Measurements from ENCODE around the gene SSH2. TPM values are rescaled to one million over a fixed set of nuclear protein-coding genes. Genes with fewer than 3 reads are reported as not detected.

The SSH2 gene
- total RNA-seq (100 to 1,000 TPM in 2 of 5 experiments, 10 to 100 TPM in 3; 75.8 to 109 (median 78.5) TPM), polyA plus RNA-seq (10 to 100 TPM; 33.9 to 34.9 TPM), total RNA-seq (127 reads per million, percentile 88 among the genes with 10 or more reads in this experiment)

DNA sequence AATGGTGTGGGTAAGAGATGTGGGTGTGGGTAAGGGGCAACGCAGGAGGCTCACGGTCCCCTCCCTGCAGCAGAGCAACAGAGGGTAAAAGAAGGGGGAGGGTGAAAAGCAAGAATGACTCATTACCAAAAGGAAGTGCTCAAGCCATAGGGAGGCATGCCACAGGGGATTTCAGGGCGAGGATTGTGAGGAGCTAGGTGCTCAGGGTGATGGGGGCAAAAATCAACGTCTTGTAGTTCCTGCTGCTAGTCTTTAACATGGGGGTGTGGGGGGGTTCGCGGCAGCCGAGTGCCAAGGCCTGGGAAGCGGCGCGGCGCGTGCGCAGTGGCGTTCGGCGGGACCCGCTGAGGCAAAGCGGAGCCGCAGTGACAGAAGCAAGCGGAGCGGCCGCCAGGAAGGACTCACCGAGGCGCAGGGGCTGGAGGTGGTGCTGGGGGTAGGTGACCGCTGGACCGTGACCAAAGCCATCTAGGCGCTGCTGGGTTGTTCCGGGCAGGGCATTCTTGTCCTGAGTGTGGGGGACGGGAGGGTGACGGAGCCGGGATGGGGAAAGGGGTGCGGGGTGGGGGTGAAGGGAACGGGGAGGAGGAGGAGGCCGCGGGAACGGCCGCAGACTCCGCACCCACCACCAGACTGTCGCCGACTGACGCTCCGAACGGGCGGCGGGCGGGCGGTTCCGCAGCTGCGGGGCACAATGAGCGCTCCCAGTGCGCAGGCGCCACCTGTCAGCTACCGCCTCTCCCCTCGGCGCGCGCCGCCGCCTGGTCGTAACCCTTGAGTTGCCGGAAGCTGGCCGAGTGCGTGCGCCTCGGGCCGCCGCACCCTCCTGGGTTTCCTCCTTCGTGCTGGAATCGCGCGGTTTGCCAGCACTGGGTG, at the start of gene SSH2:
SSH2 (minus strand) TSS at position 696 of the 876 bp plus-strand sequence; CDS start at position 468, 228 bp downstream.
- H3K4me1 Mint-ChIP-seq: peaks cover 29 to 45% (median 38%) of the 10 kb centered on the region in 7 donors
- no peaks in the 10 kb centered on the region for H3K27me3 Mint-ChIP-seq
- DNase-seq (peak; percentile 78 to 89 (median 85)), ATAC-seq (peak; percentile 86)
- ChIA-PET CTCF (interaction anchor here (1.0 to 5.5 kb wide), 16 partner anchors 10 to 342 kb away, joined by 3 to 196 read pairs (median 7); partner anchors contain the start of gene ANKRD13B), POLR2A (interaction anchor here (0.5 to 3.3 kb wide), 13 partner anchors 11 to 1210 kb away, joined by 3 to 64 read pairs (median 4); partner anchors contain the start of gene TP53I13)
- Histone ChIP-seq H3K9me3 (ENCODE audit: control insufficient read depth in 2 of 3, low read length in 3 of 3) (no peaks in the 10 kb centered on the region), H3K27me3 (ENCODE audit: control insufficient read depth in 2 of 2, insufficient read depth in 2 of 2, low read length in 2 of 2) (no peaks in the 10 kb centered on the region), H3K4me1 (ENCODE audit: control insufficient read depth in 2 of 2, insufficient read depth in 2 of 2, low read length in 2 of 2) (peaks cover 13 to 25% of the 10 kb centered on the region in 2 donors), H3K27ac (ENCODE audit: low read depth, low read length) (peak within 1 kb of the TSS; percentile 85), H3K4me3 (ENCODE audit: low read length) (peak within 1 kb of the TSS; percentile 81), H3K36me3 (ENCODE audit: control insufficient read depth in 2 of 3, insufficient read depth in 3 of 3, low read length in 3 of 3) (peaks cover 0 to 12% (median 0%) of the 10 kb centered on the region in 3 experiments)
- H3K4me3 Mint-ChIP-seq: no peak within 1 kb of the TSS
- H3K9me3 Mint-ChIP-seq: no peaks in the 10 kb centered on the region
- H3K36me3 Mint-ChIP-seq: peaks cover 0 to 5% (median 4%) of the 10 kb centered on the region in 5 donors
- intact Hi-C loops (cut with micrococcal nuclease): loop anchor here (1.0 to 5.0 kb wide), 10 partner anchors 93 to 537 kb away; partner anchors contain the start of genes GIT1 (in 2 of the 2), ABHD15 (in 1 of the 2), CPD (in 1 of the 2) and TAOK1 (in 1 of the 2)
- no peak within 1 kb of the TSS for H3K27ac Mint-ChIP-seq

DNA sequence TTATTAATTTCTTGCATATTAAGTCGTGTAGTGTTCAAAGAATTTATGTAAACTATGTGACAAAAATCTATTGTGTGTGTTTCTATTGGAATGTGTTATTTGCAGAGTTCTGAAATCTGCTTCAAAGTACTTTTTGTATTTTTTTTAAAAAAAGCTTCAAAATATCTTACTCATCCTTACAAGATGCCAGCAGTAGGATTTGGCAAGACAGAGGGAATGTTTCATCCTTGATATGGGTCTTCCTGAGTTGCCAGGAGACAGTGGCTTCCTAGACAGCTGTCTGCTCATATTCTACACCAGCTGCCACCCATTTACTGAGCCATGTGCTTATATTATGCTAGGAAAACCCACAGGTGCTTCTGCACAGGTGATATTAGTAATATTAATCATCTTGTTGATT, 47.8 kb upstream of the SSH2 start:
- no peaks in the 10 kb centered on the region for H3K4me1 Mint-ChIP-seq
- H3K36me3 Mint-ChIP-seq: no peaks in the 10 kb centered on the region
- Histone ChIP-seq H3K9me3 (ENCODE audit: control insufficient read depth in 2 of 3, low read length in 3 of 3) (no peaks in the 10 kb centered on the region), H3K4me1 (ENCODE audit: control insufficient read depth in 2 of 2, insufficient read depth in 2 of 2, low read length in 2 of 2) (no peaks in the 10 kb centered on the region), H3K27me3 (ENCODE audit: control insufficient read depth in 2 of 2, insufficient read depth in 2 of 2, low read length in 2 of 2) (no peaks in the 10 kb centered on the region), H3K27ac (ENCODE audit: low read depth, low read length) (no peak overlapping the region), H3K36me3 (ENCODE audit: control insufficient read depth in 2 of 3, insufficient read depth in 3 of 3, low read length in 3 of 3) (no peaks in the 10 kb centered on the region), H3K4me3 (ENCODE audit: low read length) (no peak overlapping the region)
- ChIA-PET POLR2A (interaction anchor here (0.6 kb wide), 1 partner anchor 49 kb away, joined by 3 read pairs; no protein-coding TSS in a partner anchor), CTCF (no interaction called here)
- H3K27ac Mint-ChIP-seq: no peak overlapping the region
- H3K4me3 Mint-ChIP-seq: no peak overlapping the region
- no peak for ATAC-seq
- peaks cover 0 to 3% (median 0%) of the 10 kb centered on the region in 11 donors for H3K9me3 Mint-ChIP-seq
- no peak for DNase-seq
- H3K27me3 Mint-ChIP-seq: peaks cover 0 to 21% (median 0%) of the 10 kb centered on the region in 5 donors
- intact Hi-C loops (cut with micrococcal nuclease): no loop called here

GRCh38 chr17:29973005-29973404, 43.0 kb upstream of the SSH2 start:
- H3K27ac Mint-ChIP-seq: no peak overlapping the region

DNA sequence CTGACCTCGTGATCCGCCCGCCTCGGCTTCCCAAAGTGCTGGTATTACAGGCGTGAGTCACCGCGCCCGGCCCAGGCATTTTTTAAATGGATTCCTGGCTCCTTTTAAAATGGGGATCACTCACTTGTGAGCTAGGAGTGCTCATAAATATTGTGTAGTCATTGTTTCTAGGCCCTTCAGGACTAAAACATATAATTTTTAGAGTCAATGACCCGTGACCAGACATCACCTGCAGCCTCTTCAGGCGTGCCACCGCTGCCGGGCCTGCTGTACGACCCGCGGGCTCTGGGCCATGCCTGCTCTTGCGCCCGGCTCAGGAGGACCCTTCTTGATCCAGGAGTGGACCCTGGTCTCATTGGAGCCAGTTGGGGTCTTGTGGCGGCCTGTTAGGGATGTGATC, 42.2 kb upstream of the SSH2 start:
- H3K4me3 ChIP-seq (ENCODE audit: low read length): no peak overlapping the region
- DNase-seq (no peak), ATAC-seq (no peak)
- H3K27me3 ChIP-seq (ENCODE audit: control insufficient read depth in 2 of 2, insufficient read depth in 2 of 2, low read length in 2 of 2): no peaks in the 10 kb centered on the region
- no peak overlapping the region for H3K27ac ChIP-seq (ENCODE audit: low read depth, low read length)
- no peaks in the 10 kb centered on the region for H3K36me3 ChIP-seq (ENCODE audit: control insufficient read depth in 2 of 3, insufficient read depth in 3 of 3, low read length in 3 of 3)
- Mint-ChIP-seq H3K36me3 (no peaks in the 10 kb centered on the region), H3K27me3 (peaks cover 0 to 14% (median 0%) of the 10 kb centered on the region in 5 donors), H3K4me1 (no peaks in the 10 kb centered on the region), H3K27ac (no peak overlapping the region), H3K9me3 (no peaks in the 10 kb centered on the region), H3K4me3 (no peak overlapping the region)
- ChIA-PET POLR2A (no interaction called here), CTCF (interaction anchor here (0.6 kb wide), 1 partner anchor 1678 kb away, joined by 3 read pairs; no protein-coding TSS in a partner anchor)
- intact Hi-C loops (cut with micrococcal nuclease): no loop called here
- no peaks in the 10 kb centered on the region for H3K4me1 ChIP-seq (ENCODE audit: control insufficient read depth in 2 of 2, insufficient read depth in 2 of 2, low read length in 2 of 2)
- H3K9me3 ChIP-seq (ENCODE audit: control insufficient read depth in 2 of 3, low read length in 3 of 3): no peaks in the 10 kb centered on the region

More at GRCh38 chr17:29973005-29973404, 43.0 kb upstream of the SSH2 start:
- Mint-ChIP-seq H3K27me3 (peaks cover 0 to 15% (median 0%) of the 10 kb centered on the region in 5 donors), H3K4me3 (no peak overlapping the region), H3K4me1 (no peaks in the 10 kb centered on the region), H3K36me3 (no peaks in the 10 kb centered on the region), H3K9me3 (no peaks in the 10 kb centered on the region)
- intact Hi-C loops (cut with micrococcal nuclease): no loop called here
- no peaks in the 10 kb centered on the region for H3K4me1 ChIP-seq (ENCODE audit: control insufficient read depth in 2 of 2, insufficient read depth in 2 of 2, low read length in 2 of 2)
- ATAC-seq (no peak), DNase-seq (no peak)
- H3K4me3 ChIP-seq (ENCODE audit: low read length): no peak overlapping the region
- H3K36me3 ChIP-seq (ENCODE audit: control insufficient read depth in 2 of 3, insufficient read depth in 3 of 3, low read length in 3 of 3): no peaks in the 10 kb centered on the region
- no peaks in the 10 kb centered on the region for H3K27me3 ChIP-seq (ENCODE audit: control insufficient read depth in 2 of 2, insufficient read depth in 2 of 2, low read length in 2 of 2)
- ChIA-PET CTCF (no interaction called here), POLR2A (no interaction called here)
- H3K27ac ChIP-seq (ENCODE audit: low read depth, low read length): no peak overlapping the region
- H3K9me3 ChIP-seq (ENCODE audit: control insufficient read depth in 2 of 3, low read length in 3 of 3): no peaks in the 10 kb centered on the region

- no peaks in the 10 kb centered on the region for H3K36me3 ChIP-seq (ENCODE audit: control insufficient read depth in 2 of 3, insufficient read depth in 3 of 3, low read length in 3 of 3)
Observed at GRCh38 chr17:29968271-29968670, 38.2 kb upstream of the SSH2 start.

GRCh38 chr17:29962656-29963055, 32.6 kb upstream of the SSH2 start:
- no peak overlapping the region for H3K27ac Mint-ChIP-seq
- no peak for ATAC-seq
- ChIA-PET CTCF (interaction anchor here (0.6 kb wide), 1 partner anchor 65 kb away, joined by 3 read pairs; no protein-coding TSS in a partner anchor), POLR2A (interaction anchor here (0.9 kb wide), 1 partner anchor 375 kb away, joined by 3 read pairs; no protein-coding TSS in a partner anchor)
- peaks cover 0 to 11% (median 0%) of the 10 kb centered on the region in 5 donors for H3K36me3 Mint-ChIP-seq
- Histone ChIP-seq H3K4me1 (ENCODE audit: control insufficient read depth in 2 of 2, insufficient read depth in 2 of 2, low read length in 2 of 2) (no peaks in the 10 kb centered on the region), H3K9me3 (ENCODE audit: control insufficient read depth in 2 of 3, low read length in 3 of 3) (no peaks in the 10 kb centered on the region), H3K27me3 (ENCODE audit: control insufficient read depth in 2 of 2, insufficient read depth in 2 of 2, low read length in 2 of 2) (no peaks in the 10 kb centered on the region), H3K27ac (ENCODE audit: low read depth, low read length) (no peak overlapping the region), H3K36me3 (ENCODE audit: control insufficient read depth in 2 of 3, insufficient read depth in 3 of 3, low read length in 3 of 3) (no peaks in the 10 kb centered on the region), H3K4me3 (ENCODE audit: low read length) (no peak overlapping the region)
- no peak overlapping the region for H3K4me3 Mint-ChIP-seq
- peaks cover 0 to 16% (median 0%) of the 10 kb centered on the region in 5 donors for H3K27me3 Mint-ChIP-seq
- H3K9me3 Mint-ChIP-seq: peaks cover 0 to 11% (median 0%) of the 10 kb centered on the region in 11 donors
- no peaks in the 10 kb centered on the region for H3K4me1 Mint-ChIP-seq
- intact Hi-C loops (cut with micrococcal nuclease): no loop called here
- no peak for DNase-seq

More at GRCh38 chr17:29968271-29968670, 38.2 kb upstream of the SSH2 start:
- H3K36me3 Mint-ChIP-seq: no peaks in the 10 kb centered on the region
- Histone ChIP-seq H3K9me3 (ENCODE audit: control insufficient read depth in 2 of 3, low read length in 3 of 3) (no peaks in the 10 kb centered on the region), H3K4me3 (ENCODE audit: low read length) (no peak overlapping the region), H3K4me1 (ENCODE audit: control insufficient read depth in 2 of 2, insufficient read depth in 2 of 2, low read length in 2 of 2) (no peaks in the 10 kb centered on the region), H3K27ac (ENCODE audit: low read depth, low read length) (no peak overlapping the region), H3K27me3 (ENCODE audit: control insufficient read depth in 2 of 2, insufficient read depth in 2 of 2, low read length in 2 of 2) (no peaks in the 10 kb centered on the region)
- H3K4me1 Mint-ChIP-seq: no peaks in the 10 kb centered on the region
- CTCF ChIA-PET: no interaction called here
- ATAC-seq (no peak), DNase-seq (no peak)
- POLR2A ChIA-PET: no interaction called here
- intact Hi-C loops (cut with micrococcal nuclease): no loop called here
- H3K4me3 Mint-ChIP-seq: no peak overlapping the region
- H3K9me3 Mint-ChIP-seq: peaks cover 0 to 7% (median 0%) of the 10 kb centered on the region in 11 donors
- H3K27me3 Mint-ChIP-seq: peaks cover 0 to 9% (median 0%) of the 10 kb centered on the region in 5 donors
- no peak overlapping the region for H3K27ac Mint-ChIP-seq
